Osteoblast (primary cell): Measurements from ENCODE around the gene P3H3. TPM values are rescaled to one million over a fixed set of nuclear protein-coding genes. Genes with fewer than 3 reads are reported as not detected.
A peak's percentile ranks its signal among the peaks of the same experiment; 100 is the strongest.

Experiments
- DNase-seq: peaks from one replicate; pipeline ENCODE4 v3.0.0; 2011; ENCODE audit warnings: low spot score, mixed read lengths; ENCODE audit not compliant: insufficient read length; ENCODE audit errors: missing footprints
- H2AFZ ChIP-seq: 2 replicates; pipeline ENCODE4 v1.6.0; 2011; ENCODE audit warnings: mild to moderate bottlenecking, low read length
- H3K27ac ChIP-seq: 2 replicates; pipeline ENCODE4 v1.5.1; 2011; ENCODE audit warnings: mild to moderate bottlenecking, low read depth, low read length, moderate library complexity
- H3K27me3 ChIP-seq: 2 replicates; pipeline ENCODE4 v1.6.0; 2012; ENCODE audit warnings: mild to moderate bottlenecking, control low read depth, inconsistent platforms, low read length, moderate library complexity; ENCODE audit not compliant: insufficient read depth
- H3K36me3 ChIP-seq: 2 replicates; pipeline ENCODE4 v1.5.1; 2011; ENCODE audit warnings: mild to moderate bottlenecking, low read length, control low read depth, moderate library complexity; ENCODE audit not compliant: insufficient read depth
- H3K4me1 ChIP-seq: 2 replicates; pipeline ENCODE4 v1.5.1; 2011; ENCODE audit warnings: mild to moderate bottlenecking, low read length, control low read depth, moderate library complexity; ENCODE audit not compliant: insufficient read depth
- H3K4me2 ChIP-seq: 2 replicates; pipeline ENCODE4 v1.6.0; 2011; ENCODE audit warnings: mild to moderate bottlenecking, low read length; ENCODE audit not compliant: insufficient read depth
- H3K4me3 ChIP-seq: fragments of 200-600 bp; sonication (generic); 3 replicates; pipeline ENCODE4 v1.5.1; 2012; ENCODE audit warnings: mild to moderate bottlenecking, low read length, inconsistent platforms; ENCODE audit not compliant: insufficient read depth
- H3K79me2 ChIP-seq: 2 replicates; pipeline ENCODE4 v1.6.0; 2012; ENCODE audit warnings: mild to moderate bottlenecking, low read length, control low read depth, inconsistent platforms; ENCODE audit not compliant: insufficient read depth
- H3K9me3 ChIP-seq: 2 replicates; pipeline ENCODE4 v1.5.1; 2011; ENCODE audit warnings: low read depth, low read length, control low read depth
- H4K20me1 ChIP-seq: 2 replicates; pipeline ENCODE4 v1.6.0; 2012; ENCODE audit warnings: mild to moderate bottlenecking, low read length, control low read depth; ENCODE audit not compliant: insufficient read depth
- total RNA-seq: library from RNA; depleted of rRNA; stranded (reverse); fragments of >200 nt; gene quantifications from 2 replicates; pipeline ENCODE4 v1.2.3, GENCODE V29; 2012
- TF ChIP-seq, protein P1 (sequence below): IDR thresholded peaks from 2 replicates; pipeline ENCODE4 v1.5.1; 2011; ENCODE audit warnings: mild to moderate bottlenecking, low read depth, low read length, moderate library complexity; ENCODE audit errors: extremely low read depth

P3H3 gene
- total RNA-seq, 1 donor, result 130 TPM

DNA sequence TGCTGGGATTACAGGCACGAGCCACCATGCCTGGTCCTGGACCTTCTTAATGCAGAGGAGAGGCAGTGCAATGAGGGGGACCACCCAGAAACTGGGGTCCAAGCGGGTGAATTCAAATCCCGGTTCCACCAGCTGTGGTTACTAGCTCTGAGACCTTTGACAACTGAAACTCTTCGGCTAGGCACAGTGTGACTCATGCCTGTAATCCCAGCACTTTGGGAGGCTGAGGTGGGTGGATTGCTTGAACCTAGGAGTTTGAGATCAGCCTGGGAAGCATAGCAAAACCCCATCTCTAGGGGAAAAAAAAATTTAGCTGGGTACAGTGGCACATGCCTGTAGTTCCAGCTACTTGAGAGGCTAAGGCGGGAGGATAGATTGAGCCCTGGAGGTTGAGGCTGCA is 43.9 kb upstream of the P3H3 start:
- Histone ChIP-seq H3K27me3 (no peaks in the 10 kb centered on the region), H3K27ac (no peak overlapping the region), H3K4me1 (peaks cover 8% of the 10 kb centered on the region)

GRCh38 chr12:6784761-6785160 is 43.4 kb upstream of the P3H3 start:
- DNase-seq, result no peak
- Histone ChIP-seq H3K27ac (no peak overlapping the region), H4K20me1 (no peaks in the 10 kb centered on the region), H3K27me3 (no peaks in the 10 kb centered on the region), H3K4me1 (peaks cover 11% of the 10 kb centered on the region), H2AFZ (no peak overlapping the region), H3K9me3 (no peaks in the 10 kb centered on the region), H3K4me2 (no peak overlapping the region), H3K4me3 (no peak overlapping the region), H3K79me2 (no peaks in the 10 kb centered on the region), H3K36me3 (no peaks in the 10 kb centered on the region)
- TF ChIP-seq, protein P1, sequence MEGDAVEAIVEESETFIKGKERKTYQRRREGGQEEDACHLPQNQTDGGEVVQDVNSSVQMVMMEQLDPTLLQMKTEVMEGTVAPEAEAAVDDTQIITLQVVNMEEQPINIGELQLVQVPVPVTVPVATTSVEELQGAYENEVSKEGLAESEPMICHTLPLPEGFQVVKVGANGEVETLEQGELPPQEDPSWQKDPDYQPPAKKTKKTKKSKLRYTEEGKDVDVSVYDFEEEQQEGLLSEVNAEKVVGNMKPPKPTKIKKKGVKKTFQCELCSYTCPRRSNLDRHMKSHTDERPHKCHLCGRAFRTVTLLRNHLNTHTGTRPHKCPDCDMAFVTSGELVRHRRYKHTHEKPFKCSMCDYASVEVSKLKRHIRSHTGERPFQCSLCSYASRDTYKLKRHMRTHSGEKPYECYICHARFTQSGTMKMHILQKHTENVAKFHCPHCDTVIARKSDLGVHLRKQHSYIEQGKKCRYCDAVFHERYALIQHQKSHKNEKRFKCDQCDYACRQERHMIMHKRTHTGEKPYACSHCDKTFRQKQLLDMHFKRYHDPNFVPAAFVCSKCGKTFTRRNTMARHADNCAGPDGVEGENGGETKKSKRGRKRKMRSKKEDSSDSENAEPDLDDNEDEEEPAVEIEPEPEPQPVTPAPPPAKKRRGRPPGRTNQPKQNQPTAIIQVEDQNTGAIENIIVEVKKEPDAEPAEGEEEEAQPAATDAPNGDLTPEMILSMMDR, result no peak

More for the DNA sequence above, 43.9 kb upstream of the P3H3 start:
- H3K4me2 ChIP-seq, result no peak overlapping the region
- no peaks in the 10 kb centered on the region for H3K36me3 ChIP-seq
- peak; percentile 45 for DNase-seq
- H3K9me3 ChIP-seq, result no peaks in the 10 kb centered on the region
- TF ChIP-seq, protein P1, result no peak
- no peak overlapping the region for H3K4me3 ChIP-seq
- no peaks in the 10 kb centered on the region for H3K79me2 ChIP-seq
- no peak overlapping the region for H2AFZ ChIP-seq
- no peaks in the 10 kb centered on the region for H4K20me1 ChIP-seq

GRCh38 chr12:6786416-6787094 is 41.7 kb upstream of the P3H3 start:
- no peaks in the 10 kb centered on the region for H3K9me3 ChIP-seq
- no peak overlapping the region for H2AFZ ChIP-seq
- H3K4me3 ChIP-seq, result no peak overlapping the region
- no peak for DNase-seq
- TF ChIP-seq, protein P1, result no peak
- H4K20me1 ChIP-seq, result no peaks in the 10 kb centered on the region
- H3K79me2 ChIP-seq, result no peaks in the 10 kb centered on the region
- peaks cover 11% of the 10 kb centered on the region for H3K4me1 ChIP-seq
- no peaks in the 10 kb centered on the region for H3K27me3 ChIP-seq
- H3K27ac ChIP-seq, result no peak overlapping the region
- no peak overlapping the region for H3K4me2 ChIP-seq
- H3K36me3 ChIP-seq, result no peaks in the 10 kb centered on the region

DNA sequence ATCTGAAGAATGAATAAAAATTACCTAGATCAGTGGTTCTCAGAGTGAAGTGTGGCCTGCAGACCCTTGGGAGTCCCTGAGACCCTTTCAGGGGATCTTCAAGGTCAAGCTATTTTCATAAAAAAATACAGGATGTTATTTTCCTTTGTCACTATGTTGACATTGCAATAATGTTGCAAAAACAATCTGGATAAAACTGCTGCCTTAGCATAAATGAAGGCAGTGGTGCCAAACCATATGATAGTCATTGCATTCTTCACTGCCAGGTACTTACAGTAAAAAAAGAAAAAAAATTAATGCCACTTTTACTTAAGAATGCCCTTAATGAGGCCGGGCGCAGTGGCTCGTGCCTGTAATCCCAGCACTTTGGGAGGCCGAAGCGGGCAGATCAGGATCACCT is 40.9 kb upstream of the P3H3 start:
- Histone ChIP-seq H3K27ac (no peak overlapping the region), H3K36me3 (no peaks in the 10 kb centered on the region), H3K4me3 (no peak overlapping the region), H3K79me2 (no peaks in the 10 kb centered on the region), H2AFZ (no peak overlapping the region), H3K4me1 (peaks cover 12% of the 10 kb centered on the region), H3K27me3 (no peaks in the 10 kb centered on the region), H3K9me3 (no peaks in the 10 kb centered on the region), H4K20me1 (no peaks in the 10 kb centered on the region), H3K4me2 (no peak overlapping the region)
- no peak for DNase-seq
- TF ChIP-seq, protein P1, result no peak
